PFSK-1 (cell line): ENCODE data around the gene ANKK1.

Experiments used
- POLR2AphosphoS5 ChIP-seq: IDR thresholded peaks from 2 replicates; pipeline ENCODE4 v1.6.1; 2012; ENCODE audit warnings: low read depth, mild to moderate bottlenecking, control low read depth, low read length, moderate library complexity
- SIN3A ChIP-seq: IDR thresholded peaks from 2 replicates; pipeline ENCODE4 v1.6.1; 2012; ENCODE audit warnings: mild to moderate bottlenecking, low read length, moderate library complexity, borderline replicate concordance; ENCODE audit not compliant: insufficient read depth
- TAF1 ChIP-seq: IDR thresholded peaks from 2 replicates; pipeline ENCODE4 v1.6.1; 2012; ENCODE audit warnings: low read length, control low read depth, borderline replicate concordance; ENCODE audit not compliant: insufficient read depth

- TF ChIP-seq POLR2AphosphoS5 = no peak
- no peak for TF ChIP-seq TAF1
- no peak for TF ChIP-seq SIN3A
Observed at GRCh38 chr11:113345978-113346377, 41.6 kb upstream of the ANKK1 start.
